Neuronal stem cell (in vitro differentiated cells): ENCODE data around the gene ZNF396.
A peak's percentile ranks its signal among the peaks of the same experiment; 100 is the strongest.

Experiments used
- DNase-seq: peaks from one replicate; pipeline ENCODE4 v3.0.0-alpha.2; 2013; ENCODE audit warnings: low spot score
- H2AFZ ChIP-seq: one replicate; pipeline ENCODE4 v1.6.1; 2013; ENCODE audit warnings: mild to moderate bottlenecking, low read length, inconsistent platforms
- H2AK5ac ChIP-seq: 2 replicates; pipeline ENCODE4 v1.6.1; 2013; ENCODE audit warnings: low read depth, mild to moderate bottlenecking, inconsistent platforms, low read length, moderate library complexity, mixed read lengths
- H2BK120ac ChIP-seq: 2 replicates; pipeline ENCODE4 v1.6.1; 2013; ENCODE audit warnings: low read depth, mild to moderate bottlenecking, inconsistent platforms, low read length, moderate library complexity, mixed read lengths
- H2BK12ac ChIP-seq: one replicate; pipeline ENCODE4 v1.6.1; 2013; ENCODE audit warnings: low read length, inconsistent platforms
- H2BK15ac ChIP-seq: 2 replicates; pipeline ENCODE4 v1.6.1; 2013; ENCODE audit warnings: mild to moderate bottlenecking, low read length, inconsistent platforms, mixed read lengths
- H2BK5ac ChIP-seq: one replicate; pipeline ENCODE4 v1.6.1; 2013; ENCODE audit warnings: inconsistent platforms, mild to moderate bottlenecking, low read length, moderate library complexity
- H3K14ac ChIP-seq: one replicate; pipeline ENCODE4 v1.6.1; 2013; ENCODE audit warnings: low read length, inconsistent platforms
- H3K18ac ChIP-seq: 2 replicates; pipeline ENCODE4 v1.6.1; 2013; ENCODE audit warnings: low read length, inconsistent platforms
- H3K23ac ChIP-seq: 2 replicates; pipeline ENCODE4 v1.6.1; 2013; ENCODE audit warnings: low read depth, mild to moderate bottlenecking, mixed read lengths, low read length, inconsistent platforms; ENCODE audit not compliant: poor library complexity
- H3K27ac ChIP-seq: replicated peaks from 3 replicates; pipeline ENCODE4 v1.5.1; 2013; ENCODE audit warnings: low read length, inconsistent platforms
- H3K27me3 ChIP-seq, 3 experiments: 2 replicates each; pipeline ENCODE4 v1.6.1; 2013; ENCODE audit warnings: low read length in 3 of 3, mild to moderate bottlenecking in 2 of 3, inconsistent platforms in 1 of 3, low read depth in 1 of 3, mixed read lengths in 1 of 3, moderate library complexity in 1 of 3; ENCODE audit not compliant: control insufficient read depth in 3 of 3, insufficient read depth in 3 of 3
- H3K36me3 ChIP-seq, 2 donors: replicated peaks in 1 of 2; 2 replicates each; pipeline ENCODE4 v1.6.1; 2013; ENCODE audit warnings: low read length in 2 of 2; ENCODE audit not compliant: control insufficient read depth in 2 of 2, insufficient read depth in 2 of 2
- H3K4ac ChIP-seq: 2 replicates; pipeline ENCODE4 v1.6.1; 2013; ENCODE audit warnings: inconsistent platforms, mild to moderate bottlenecking, low read length, moderate library complexity
- H3K4me1 ChIP-seq, 2 donors: 1 replicate in 1 of 2; 2 replicates in 1 of 2; pipeline ENCODE4 v1.6.1; 2013; ENCODE audit warnings: low read length in 2 of 2, low read depth in 1 of 2; ENCODE audit not compliant: control insufficient read depth in 2 of 2, insufficient read depth in 1 of 2
- H3K4me2 ChIP-seq: one replicate; pipeline ENCODE4 v1.6.1; 2013; ENCODE audit warnings: mild to moderate bottlenecking, low read length, inconsistent platforms; ENCODE audit not compliant: insufficient read depth, poor library complexity, severe bottlenecking
- H3K4me3 ChIP-seq, 2 donors: 2 replicates each; pipeline ENCODE4 v1.5.1; 2013; ENCODE audit warnings: low read length in 2 of 2, mild to moderate bottlenecking in 2 of 2, inconsistent platforms in 1 of 2, moderate library complexity in 1 of 2
- H3K79me1 ChIP-seq: one replicate; pipeline ENCODE4 v1.6.1; 2013; ENCODE audit warnings: low read depth, mild to moderate bottlenecking, inconsistent platforms, low read length, moderate library complexity
- H3K9ac ChIP-seq: one replicate; pipeline ENCODE4 v1.6.1; 2013; ENCODE audit warnings: mild to moderate bottlenecking, low read depth, low read length, inconsistent platforms; ENCODE audit not compliant: poor library complexity
- H3K9me3 ChIP-seq, 2 donors: replicated peaks in 1 of 2; 2 replicates each; pipeline versions ENCODE3 to v1.6.1; 2013; ENCODE audit warnings: low read length in 2 of 2, mild to moderate bottlenecking in 2 of 2, inconsistent platforms in 1 of 2, low read depth in 1 of 2, mixed read lengths in 1 of 2, moderate library complexity in 1 of 2; ENCODE audit not compliant: control insufficient read depth in 2 of 2, insufficient read depth in 1 of 2
- H4K8ac ChIP-seq: one replicate; pipeline ENCODE4 v1.6.1; 2013; ENCODE audit warnings: low read depth, mild to moderate bottlenecking, inconsistent platforms, low read length, moderate library complexity
- H4K91ac ChIP-seq: one replicate; pipeline ENCODE4 v1.6.1; 2013; ENCODE audit warnings: low read length, low read depth, mild to moderate bottlenecking, inconsistent platforms; ENCODE audit not compliant: poor library complexity
- WGBS, 2 donors: extraction: QIAGEN DNeasy Blood & Tissue Kit; methylation state at CpG; one replicate each; pipeline ENCODE4 v1.1.7; 2013; ENCODE audit warnings: missing lambda C conversion rate in 2 of 2, mixed read lengths in 1 of 2; ENCODE audit not compliant: insufficient read length in 2 of 2, insufficient replicate concordance in 1 of 2; ENCODE audit errors: extremely low coverage in 2 of 2; 5-methylcytosine and 5-hydroxymethylcytosine counted together

The ZNF396 gene

GRCh38 chr18:35407871-35408481 lies 30.8 kb upstream of the ZNF396 start:
- no CpG with 5 or more reads among the region's 5 CpGs for WGBS, 2 donors
- DNase-seq: peak; percentile 56

GRCh38 chr18:35406666-35407065 lies 29.5 kb upstream of the ZNF396 start:
- Histone ChIP-seq H3K23ac (no peak overlapping the region), H3K4me2 (no peak overlapping the region), H2BK5ac (no peak overlapping the region), H2BK120ac (no peak overlapping the region), H3K27me3 (peaks cover 0 to 3% (median 0%) of the 10 kb centered on the region in 3 experiments), H3K4ac (no peak overlapping the region), H2AFZ (no peak overlapping the region), H3K27ac (no peak overlapping the region), H3K9ac (no peak overlapping the region), H2AK5ac (no peak overlapping the region), H4K91ac (no peak overlapping the region), H3K4me3 (no peak overlapping the region), H2BK12ac (no peak overlapping the region), H3K36me3 (no peaks in the 10 kb centered on the region), H3K9me3 (peaks cover 0 to 2% of the 10 kb centered on the region in 2 donors), H3K18ac (no peak overlapping the region), H3K14ac (no peak overlapping the region), H3K4me1 (no peaks in the 10 kb centered on the region), H4K8ac (no peak overlapping the region), H3K79me1 (no peaks in the 10 kb centered on the region), H2BK15ac (no peak overlapping the region)
- no CpG with 5 or more reads among the region's 6 CpGs for WGBS, 2 donors
- no peak for DNase-seq

More at GRCh38 chr18:35407871-35408481, 30.8 kb upstream of the ZNF396 start:
- Histone ChIP-seq H4K8ac (no peak overlapping the region), H3K4ac (no peak overlapping the region), H3K4me1 (no peaks in the 10 kb centered on the region), H3K23ac (no peak overlapping the region), H3K27me3 (peaks cover 0 to 3% (median 0%) of the 10 kb centered on the region in 3 experiments), H2BK120ac (no peak overlapping the region), H3K36me3 (no peaks in the 10 kb centered on the region), H3K79me1 (no peaks in the 10 kb centered on the region), H2BK12ac (no peak overlapping the region), H2AFZ (peak overlapping the region; percentile 77), H3K4me2 (no peak overlapping the region), H2BK5ac (no peak overlapping the region), H2BK15ac (no peak overlapping the region), H3K4me3 (no peak overlapping the region), H3K9ac (no peak overlapping the region), H3K9me3 (peaks cover 0 to 2% of the 10 kb centered on the region in 2 donors), H4K91ac (no peak overlapping the region), H3K27ac (no peak overlapping the region), H3K14ac (no peak overlapping the region), H3K18ac (no peak overlapping the region), H2AK5ac (no peak overlapping the region)

- no peak overlapping the region for H3K27ac ChIP-seq
- H3K14ac ChIP-seq: no peak overlapping the region
- H3K9me3 ChIP-seq: no peaks in the 10 kb centered on the region
- no peak overlapping the region for H2BK120ac ChIP-seq
- H3K23ac ChIP-seq: no peak overlapping the region
- no peak overlapping the region for H2BK15ac ChIP-seq
- H4K8ac ChIP-seq: no peak overlapping the region
- H3K18ac ChIP-seq: no peak overlapping the region
- H3K4ac ChIP-seq: no peak overlapping the region
- no peak for DNase-seq
- no peak overlapping the region for H2BK12ac ChIP-seq
- H3K36me3 ChIP-seq: no peaks in the 10 kb centered on the region
- no peak overlapping the region for H3K9ac ChIP-seq
- WGBS, 2 donors: no CpG with 5 or more reads among the region's 2 CpGs
- no peaks in the 10 kb centered on the region for H3K4me1 ChIP-seq
- no peak overlapping the region for H4K91ac ChIP-seq
- no peak overlapping the region for H3K4me3 ChIP-seq
- H2BK5ac ChIP-seq: no peak overlapping the region
- H2AK5ac ChIP-seq: no peak overlapping the region
- no peak overlapping the region for H3K4me2 ChIP-seq
- no peaks in the 10 kb centered on the region for H3K27me3 ChIP-seq
- H2AFZ ChIP-seq: peak overlapping the region; percentile 53
- no peaks in the 10 kb centered on the region for H3K79me1 ChIP-seq
Observed at GRCh38 chr18:35397976-35398375, 20.8 kb upstream of the ZNF396 start.

GRCh38 chr18:35393716-35394115 lies 16.6 kb upstream of the ZNF396 start:
- H3K4me1 ChIP-seq: no peaks in the 10 kb centered on the region
- H2AK5ac ChIP-seq: no peak overlapping the region
- H2BK15ac ChIP-seq: no peak overlapping the region
- no peak overlapping the region for H2BK5ac ChIP-seq
- no peak overlapping the region for H4K8ac ChIP-seq
- H2BK12ac ChIP-seq: no peak overlapping the region
- H3K4me3 ChIP-seq: no peak overlapping the region
- no peaks in the 10 kb centered on the region for H3K27me3 ChIP-seq
- H3K4ac ChIP-seq: no peak overlapping the region
- H3K18ac ChIP-seq: no peak overlapping the region
- no peaks in the 10 kb centered on the region for H3K79me1 ChIP-seq
- H3K9ac ChIP-seq: no peak overlapping the region
- no peak overlapping the region for H3K14ac ChIP-seq
- no peak overlapping the region for H2BK120ac ChIP-seq
- H4K91ac ChIP-seq: no peak overlapping the region
- DNase-seq: no peak
- H3K23ac ChIP-seq: no peak overlapping the region
- H2AFZ ChIP-seq: no peak overlapping the region
- no peaks in the 10 kb centered on the region for H3K9me3 ChIP-seq
- H3K27ac ChIP-seq: no peak overlapping the region
- H3K36me3 ChIP-seq: no peaks in the 10 kb centered on the region
- H3K4me2 ChIP-seq: no peak overlapping the region
